ENCODE measurements around the gene CNDP2. TPM values are rescaled to one million over a fixed set of nuclear protein-coding genes. Genes with fewer than 3 reads are reported as not detected.

Gene CNDP2
- polyA plus RNA-seq, 4 donors = 255 to 314 (median 258) TPM

GRCh38 chr18:74531043-74531442 is 34.9 kb downstream of the CNDP2 start:
- no peak for DNase-seq (ENCODE audit: low read depth in 4 of 4, low spot score in 2 of 4)

GRCh38 chr18:74532511-74533025 is 36.4 kb downstream of the CNDP2 start:
- DNase-seq (ENCODE audit: low read depth in 4 of 4, low spot score in 2 of 4) = no peak

- DNase-seq (ENCODE audit: low read depth in 4 of 4, low spot score in 2 of 4) = no peak
Observed at GRCh38 chr18:74533666-74534065, 37.5 kb downstream of the CNDP2 start.

- DNase-seq (ENCODE audit: low read depth in 4 of 4, low spot score in 2 of 4) = no peak
Observed at GRCh38 chr18:74534150-74534969, 38.2 kb downstream of the CNDP2 start, which contains the start of gene CNDP1. Gene CNDP1 (plus strand): TSS chr18:74534500. CDS start chr18:74534668, 168 bp downstream.

GRCh38 chr18:74534981-74535649 is 39.0 kb downstream of the CNDP2 start:
- DNase-seq (ENCODE audit: low read depth in 4 of 4, low spot score in 2 of 4) = no peak

GRCh38 chr18:74539289-74539688 is 43.1 kb downstream of the CNDP2 start:
- DNase-seq (ENCODE audit: low read depth in 4 of 4, low spot score in 2 of 4) = no peak

GRCh38 chr18:74540652-74541421 is 44.7 kb downstream of the CNDP2 start:
- DNase-seq (ENCODE audit: low read depth in 4 of 4, low spot score in 2 of 4) = no peak

GRCh38 chr18:74541703-74542555 is 45.8 kb downstream of the CNDP2 start:
- no peak for DNase-seq (ENCODE audit: low read depth in 4 of 4, low spot score in 2 of 4)

- DNase-seq (ENCODE audit: low read depth in 4 of 4, low spot score in 2 of 4) = no peak
Observed at GRCh38 chr18:74544898-74545297, 48.7 kb downstream of the CNDP2 start.

- no peak for DNase-seq (ENCODE audit: low read depth in 4 of 4, low spot score in 2 of 4)
Observed at GRCh38 chr18:74546007-74546406, 49.8 kb downstream of the CNDP2 start.

GRCh38 chr18:74546751-74547530 is 50.8 kb downstream of the CNDP2 start:
- DNase-seq (ENCODE audit: low read depth in 4 of 4, low spot score in 2 of 4) = no peak

- no peak for DNase-seq (ENCODE audit: low read depth in 4 of 4, low spot score in 2 of 4)
Observed at GRCh38 chr18:74547860-74548259, 51.7 kb downstream of the CNDP2 start.

- DNase-seq (ENCODE audit: low read depth in 4 of 4, low spot score in 2 of 4) = no peak
Observed at GRCh38 chr18:74549591-74550104, 53.5 kb downstream of the CNDP2 start.

- DNase-seq (ENCODE audit: low read depth in 4 of 4, low spot score in 2 of 4) = no peak
Observed at GRCh38 chr18:74550886-74551285, 54.7 kb downstream of the CNDP2 start.

- no peak for DNase-seq (ENCODE audit: low read depth in 4 of 4, low spot score in 2 of 4)
Observed at GRCh38 chr18:74551452-74551851, 55.3 kb downstream of the CNDP2 start.

- DNase-seq (ENCODE audit: low read depth in 4 of 4, low spot score in 2 of 4) = peak; percentile 50 to 81 (median 59)
Observed at GRCh38 chr18:74551936-74552555, 55.9 kb downstream of the CNDP2 start.

- DNase-seq (ENCODE audit: low read depth in 4 of 4, low spot score in 2 of 4) = no peak
Observed at GRCh38 chr18:74556126-74556525, 60.0 kb downstream of the CNDP2 start.

GRCh38 chr18:74558096-74558495 is 61.9 kb downstream of the CNDP2 start:
- no peak for DNase-seq (ENCODE audit: low read depth in 4 of 4, low spot score in 2 of 4)

Measured in left renal cortex interstitium (tissue), 4 donors.